Mucosa of stomach (tissue), 1 donor: Measurements from ENCODE around the gene RHBDL1.

Experiments
- H3K27me3 ChIP-seq: one replicate; pipeline ENCODE4 v1.7.0; 2013; ENCODE audit warnings: mild to moderate bottlenecking, low read length; ENCODE audit not compliant: control insufficient read depth, insufficient read depth
- H3K36me3 ChIP-seq: one replicate; pipeline ENCODE4 v1.7.0; 2013; ENCODE audit warnings: low read length; ENCODE audit not compliant: control insufficient read depth, insufficient read depth
- H3K4me1 ChIP-seq: one replicate; pipeline ENCODE4 v1.7.0; 2013; ENCODE audit warnings: mild to moderate bottlenecking, low read length; ENCODE audit not compliant: control insufficient read depth, insufficient read depth
- H3K4me3 ChIP-seq: one replicate; pipeline ENCODE4 v1.7.0; 2013; ENCODE audit warnings: low read length
- H3K9ac ChIP-seq: one replicate; pipeline ENCODE4 v1.7.0; 2013; ENCODE audit warnings: mild to moderate bottlenecking, low read length, moderate library complexity
- H3K9me3 ChIP-seq: one replicate; pipeline ENCODE4 v1.7.0; 2013; ENCODE audit warnings: mild to moderate bottlenecking, low read length, moderate library complexity; ENCODE audit not compliant: control insufficient read depth
- donor health status: Pancreatic carcinoma.

Gene RHBDL1

DNA sequence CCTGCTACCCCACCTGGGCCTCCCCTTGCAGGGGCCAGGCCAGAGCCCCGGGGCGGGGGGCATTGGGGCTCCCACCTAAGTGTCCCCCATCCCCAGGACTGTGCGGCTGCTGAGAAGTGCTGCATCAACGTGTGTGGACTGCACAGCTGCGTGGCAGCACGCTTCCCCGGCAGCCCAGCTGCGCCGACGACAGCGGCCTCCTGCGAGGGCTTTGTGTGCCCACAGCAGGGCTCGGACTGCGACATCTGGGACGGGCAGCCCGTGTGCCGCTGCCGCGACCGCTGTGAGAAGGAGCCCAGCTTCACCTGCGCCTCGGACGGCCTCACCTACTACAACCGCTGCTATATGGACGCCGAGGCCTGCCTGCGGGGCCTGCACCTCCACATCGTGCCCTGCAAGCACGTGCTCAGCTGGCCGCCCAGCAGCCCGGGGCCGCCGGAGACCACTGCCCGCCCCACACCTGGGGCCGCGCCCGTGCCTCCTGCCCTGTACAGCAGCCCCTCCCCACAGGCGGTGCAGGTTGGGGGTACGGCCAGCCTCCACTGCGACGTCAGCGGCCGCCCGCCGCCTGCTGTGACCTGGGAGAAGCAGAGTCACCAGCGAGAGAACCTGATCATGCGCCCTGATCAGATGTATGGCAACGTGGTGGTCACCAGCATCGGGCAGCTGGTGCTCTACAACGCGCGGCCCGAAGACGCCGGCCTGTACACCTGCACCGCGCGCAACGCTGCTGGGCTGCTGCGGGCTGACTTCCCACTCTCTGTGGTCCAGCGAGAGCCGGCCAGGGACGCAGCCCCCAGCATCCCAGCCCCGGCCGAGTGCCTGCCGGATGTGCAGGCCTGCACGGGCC lies 42.8 kb upstream of the RHBDL1 start:
- Histone ChIP-seq H3K9me3 (no peaks in the 10 kb centered on the region), H3K4me3 (no peak overlapping the region), H3K27me3 (no peaks in the 10 kb centered on the region), H3K36me3 (no peaks in the 10 kb centered on the region), H3K4me1 (peaks cover 29% of the 10 kb centered on the region), H3K9ac (no peak overlapping the region)

DNA sequence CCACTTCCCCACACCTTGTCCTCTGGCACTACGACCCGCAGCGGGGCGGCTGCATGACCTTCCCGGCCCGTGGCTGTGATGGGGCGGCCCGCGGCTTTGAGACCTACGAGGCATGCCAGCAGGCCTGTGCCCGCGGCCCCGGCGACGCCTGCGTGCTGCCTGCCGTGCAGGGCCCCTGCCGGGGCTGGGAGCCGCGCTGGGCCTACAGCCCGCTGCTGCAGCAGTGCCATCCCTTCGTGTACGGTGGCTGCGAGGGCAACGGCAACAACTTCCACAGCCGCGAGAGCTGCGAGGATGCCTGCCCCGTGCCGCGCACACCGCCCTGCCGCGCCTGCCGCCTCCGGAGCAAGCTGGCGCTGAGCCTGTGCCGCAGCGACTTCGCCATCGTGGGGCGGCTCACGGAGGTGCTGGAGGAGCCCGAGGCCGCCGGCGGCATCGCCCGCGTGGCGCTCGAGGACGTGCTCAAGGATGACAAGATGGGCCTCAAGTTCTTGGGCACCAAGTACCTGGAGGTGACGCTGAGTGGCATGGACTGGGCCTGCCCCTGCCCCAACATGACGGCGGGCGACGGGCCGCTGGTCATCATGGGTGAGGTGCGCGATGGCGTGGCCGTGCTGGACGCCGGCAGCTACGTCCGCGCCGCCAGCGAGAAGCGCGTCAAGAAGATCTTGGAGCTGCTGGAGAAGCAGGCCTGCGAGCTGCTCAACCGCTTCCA lies 42.0 kb upstream of the RHBDL1 start:
- Histone ChIP-seq H3K4me3 (no peak overlapping the region), H3K36me3 (no peaks in the 10 kb centered on the region), H3K9ac (no peak overlapping the region), H3K4me1 (peaks cover 30% of the 10 kb centered on the region), H3K9me3 (no peaks in the 10 kb centered on the region), H3K27me3 (no peaks in the 10 kb centered on the region)

- Histone ChIP-seq H3K4me3 (no peak overlapping the region), H3K27me3 (no peaks in the 10 kb centered on the region)
Observed at GRCh38 chr16:634051-634670, 41.3 kb upstream of the RHBDL1 start.

DNA sequence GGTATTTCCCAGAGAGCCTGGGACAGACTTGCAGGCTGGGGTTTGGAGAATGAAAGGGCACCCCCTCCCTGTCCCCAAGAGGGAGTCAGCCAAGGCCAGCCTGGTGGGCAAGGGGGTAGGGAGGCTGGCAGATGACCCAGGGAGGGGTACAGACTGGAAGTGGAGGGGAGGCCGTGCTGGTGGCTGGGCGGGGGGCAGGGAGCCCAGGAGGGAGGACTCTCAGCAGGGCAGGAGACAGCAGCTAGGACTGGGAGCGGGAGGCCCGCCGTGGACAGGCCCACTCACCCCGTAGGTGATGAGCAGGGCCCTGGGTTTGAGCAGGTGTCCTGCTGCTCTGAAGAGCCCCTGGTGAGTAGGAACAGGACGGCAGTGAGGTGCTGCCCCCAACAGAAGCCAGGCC lies 40.5 kb upstream of the RHBDL1 start:
- Histone ChIP-seq H3K9me3 (no peaks in the 10 kb centered on the region), H3K9ac (no peak overlapping the region)

More at GRCh38 chr16:634051-634670, 41.3 kb upstream of the RHBDL1 start:
- H3K9ac ChIP-seq = no peak overlapping the region
- H3K36me3 ChIP-seq = no peaks in the 10 kb centered on the region
- no peaks in the 10 kb centered on the region for H3K9me3 ChIP-seq
- peaks cover 30% of the 10 kb centered on the region for H3K4me1 ChIP-seq

GRCh38 chr16:635573-636205 lies 39.8 kb upstream of the RHBDL1 start:
- H3K9me3 ChIP-seq = no peaks in the 10 kb centered on the region
- H3K27me3 ChIP-seq = no peaks in the 10 kb centered on the region
- H3K36me3 ChIP-seq = no peaks in the 10 kb centered on the region
- peaks cover 22% of the 10 kb centered on the region for H3K4me1 ChIP-seq
- H3K9ac ChIP-seq = peak overlapping the region; percentile 68
- peak overlapping the region; percentile 46 for H3K4me3 ChIP-seq

More for the DNA sequence above, 40.5 kb upstream of the RHBDL1 start:
- Histone ChIP-seq H3K36me3 (no peaks in the 10 kb centered on the region), H3K4me3 (no peak overlapping the region), H3K27me3 (no peaks in the 10 kb centered on the region), H3K4me1 (peaks cover 28% of the 10 kb centered on the region)

- Histone ChIP-seq H3K4me3 (peak within 1 kb of the TSS; percentile 46), H3K9ac (peak within 1 kb of the TSS; percentile 68), H3K27me3 (no peaks in the 10 kb centered on the region), H3K9me3 (no peaks in the 10 kb centered on the region), H3K36me3 (no peaks in the 10 kb centered on the region), H3K4me1 (peaks cover 22% of the 10 kb centered on the region)
Observed at GRCh38 chr16:636206-637080, 39.0 kb upstream of the RHBDL1 start, which contains the start of gene METTL26. Gene METTL26, minus strand, starts transcription at chr16:636305. Its CDS starts 15 bp downstream, at chr16:636290.

DNA sequence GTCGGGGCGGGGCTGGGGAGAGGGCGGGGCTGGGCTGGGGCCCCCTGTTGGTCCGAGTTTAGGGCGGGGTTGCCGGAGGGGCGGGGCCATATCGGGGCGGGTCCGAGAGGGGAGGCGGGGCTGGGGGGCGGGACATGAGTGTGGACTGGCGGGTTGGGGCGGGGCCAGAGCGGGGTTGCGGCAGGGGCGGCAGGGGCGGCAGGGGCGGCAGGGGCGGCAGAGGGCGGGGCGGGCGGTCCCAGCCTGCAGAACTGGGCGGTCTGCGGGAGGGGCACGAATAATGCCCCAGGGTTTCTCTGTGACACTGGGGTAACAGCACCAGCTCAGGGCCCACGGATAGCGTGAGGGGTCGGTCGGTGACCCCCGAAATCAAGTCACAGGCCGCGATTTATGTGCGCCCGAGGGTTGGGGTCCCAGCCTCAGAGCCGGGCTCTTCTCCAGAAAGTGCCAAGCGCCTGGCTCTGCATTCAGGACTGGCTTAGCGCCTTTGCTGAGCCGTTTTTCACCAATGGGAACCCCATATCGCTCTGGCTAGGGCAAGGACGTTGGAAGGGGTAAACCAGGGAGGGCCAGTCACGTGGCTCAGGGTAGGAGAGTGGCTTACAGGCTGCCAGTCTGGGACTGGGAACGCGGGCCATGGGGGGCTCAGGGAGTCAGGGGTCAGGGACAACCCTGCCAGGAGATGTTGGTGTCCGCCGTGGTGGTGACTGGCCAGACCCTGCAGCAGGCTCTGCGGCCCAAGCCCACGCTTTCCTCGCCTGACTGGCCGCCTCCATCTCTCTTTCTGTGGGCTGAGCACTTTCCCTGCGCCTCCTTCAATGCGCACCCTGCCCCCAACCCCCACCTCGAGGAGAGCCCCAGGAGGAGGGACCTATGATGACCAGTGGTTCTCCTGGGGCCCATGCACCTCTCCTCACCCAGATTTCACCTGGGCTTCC lies 38.1 kb upstream of the RHBDL1 start:
- H3K4me1 ChIP-seq = peaks cover 22% of the 10 kb centered on the region
- no peaks in the 10 kb centered on the region for H3K27me3 ChIP-seq
- H3K9ac ChIP-seq = no peak overlapping the region
- no peak overlapping the region for H3K4me3 ChIP-seq
- no peaks in the 10 kb centered on the region for H3K36me3 ChIP-seq
- no peaks in the 10 kb centered on the region for H3K9me3 ChIP-seq

DNA sequence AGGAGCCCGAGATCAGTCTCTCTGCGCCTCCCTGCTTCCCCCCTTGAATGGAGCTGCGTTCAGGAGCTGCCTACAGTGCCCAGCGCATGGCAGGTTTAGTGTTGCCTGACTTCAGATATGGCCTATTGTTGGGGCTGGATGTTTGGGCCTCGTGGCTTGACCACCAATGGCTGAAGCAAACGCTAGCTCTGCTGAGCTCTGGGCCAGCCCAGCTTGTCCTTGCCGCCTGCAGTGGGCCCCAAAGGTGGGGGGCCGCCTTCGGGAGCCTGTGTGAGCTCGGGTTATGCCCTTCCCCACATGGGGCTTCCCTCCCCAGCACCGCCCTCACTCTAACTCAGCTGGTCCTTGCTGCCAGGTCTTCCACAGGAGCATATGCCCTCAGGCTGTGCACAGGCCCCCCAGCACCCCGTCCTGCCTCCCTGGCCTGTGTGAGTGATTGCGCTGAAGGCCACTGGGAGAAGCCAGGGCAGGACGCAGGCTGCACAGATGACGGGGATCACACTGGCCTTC lies 37.4 kb upstream of the RHBDL1 start:
- Histone ChIP-seq H3K4me1 (peaks cover 30% of the 10 kb centered on the region), H3K27me3 (no peaks in the 10 kb centered on the region), H3K9me3 (no peaks in the 10 kb centered on the region), H3K36me3 (no peaks in the 10 kb centered on the region), H3K9ac (no peak overlapping the region), H3K4me3 (no peak overlapping the region)

DNA sequence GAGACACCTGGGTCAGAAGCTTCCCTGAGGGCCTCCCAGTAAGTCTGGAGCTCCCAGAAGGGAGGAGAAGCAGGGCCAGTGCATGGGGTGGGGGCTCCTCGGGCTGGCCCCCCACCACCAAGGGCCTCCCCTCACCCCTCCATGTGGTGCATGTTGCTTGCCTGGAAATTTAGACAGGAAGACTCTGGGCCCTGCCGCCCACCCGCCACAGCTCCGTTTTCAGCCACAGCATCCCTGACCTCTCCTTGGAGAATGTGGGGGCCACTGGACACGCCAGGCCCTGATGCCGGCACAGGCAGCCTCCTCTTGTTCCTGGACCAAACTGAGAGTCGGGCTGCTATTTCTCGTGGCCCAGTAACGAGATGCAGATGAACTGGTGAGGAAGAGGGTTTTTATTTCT lies 36.6 kb upstream of the RHBDL1 start:
- Histone ChIP-seq H3K9ac (no peak overlapping the region), H3K9me3 (no peaks in the 10 kb centered on the region), H3K27me3 (no peaks in the 10 kb centered on the region), H3K4me3 (no peak overlapping the region), H3K36me3 (no peaks in the 10 kb centered on the region), H3K4me1 (peaks cover 37% of the 10 kb centered on the region)

DNA sequence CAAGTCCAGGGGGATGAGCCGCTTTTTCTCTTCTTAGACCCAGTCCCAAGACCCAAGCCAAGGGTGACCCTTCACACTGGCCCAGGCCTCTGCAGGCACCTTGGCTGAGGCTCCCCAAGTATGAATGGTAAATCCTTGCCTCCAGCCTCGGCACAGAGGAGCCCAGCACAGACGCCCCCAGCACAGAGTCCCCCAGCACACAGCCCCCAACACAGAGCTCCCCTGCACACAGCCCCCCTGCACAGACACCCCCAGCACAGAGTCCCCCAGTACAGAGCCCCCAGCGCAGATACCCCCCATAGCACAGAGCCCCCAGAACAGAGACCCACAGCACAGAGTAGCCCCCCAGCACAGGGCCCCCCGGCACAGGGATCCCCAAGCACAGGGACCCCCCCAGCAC lies 34.9 kb upstream of the RHBDL1 start:
- Histone ChIP-seq H3K9ac (peak overlapping the region; percentile 91), H3K9me3 (no peaks in the 10 kb centered on the region), H3K4me1 (peaks cover 48% of the 10 kb centered on the region), H3K36me3 (no peaks in the 10 kb centered on the region), H3K27me3 (no peaks in the 10 kb centered on the region), H3K4me3 (no peak overlapping the region)
